NCI-H2196 treated with DMSO at 0.1 percent for 48 hours (cell line): Measurements from ENCODE around the gene KRTAP5-8.
"Not testable (repeated sequence)": the region's sequence is repeated elsewhere in the genome, so short reads cannot be mapped to it uniquely, and the experiment has no call there.

Experiments used
- DNase-seq: peaks from one replicate; lab custom pipeline; 2025; ENCODE audit not compliant: unreplicated experiment; lab: John Stamatoyannopoulos, UW

The KRTAP5-8 gene

GRCh38 chr11:71542879-71543777, 5.3 kb downstream of the KRTAP5-8 start:
- DNase-seq, result no peak

DNA sequence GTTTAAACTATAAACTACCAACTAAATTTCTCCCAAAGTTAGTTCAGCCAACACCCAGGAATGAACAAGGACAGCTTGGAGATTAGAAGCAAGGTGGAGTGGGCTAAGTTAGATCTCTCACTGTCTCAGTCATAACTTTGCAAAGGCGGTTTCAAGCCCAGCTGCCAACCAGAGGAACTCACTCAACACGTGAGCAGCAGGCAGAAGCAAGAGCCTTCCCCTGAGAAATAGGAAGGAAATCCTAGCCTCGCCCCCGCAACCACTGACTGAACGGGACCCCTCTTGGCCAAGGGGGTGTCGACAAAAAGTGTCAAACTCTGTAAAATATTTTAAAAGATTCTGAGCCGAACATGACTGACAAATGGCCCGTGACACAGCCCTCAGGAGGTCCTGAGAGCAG, 6.0 kb downstream of the KRTAP5-8 start:
- DNase-seq, result no peak

DNA sequence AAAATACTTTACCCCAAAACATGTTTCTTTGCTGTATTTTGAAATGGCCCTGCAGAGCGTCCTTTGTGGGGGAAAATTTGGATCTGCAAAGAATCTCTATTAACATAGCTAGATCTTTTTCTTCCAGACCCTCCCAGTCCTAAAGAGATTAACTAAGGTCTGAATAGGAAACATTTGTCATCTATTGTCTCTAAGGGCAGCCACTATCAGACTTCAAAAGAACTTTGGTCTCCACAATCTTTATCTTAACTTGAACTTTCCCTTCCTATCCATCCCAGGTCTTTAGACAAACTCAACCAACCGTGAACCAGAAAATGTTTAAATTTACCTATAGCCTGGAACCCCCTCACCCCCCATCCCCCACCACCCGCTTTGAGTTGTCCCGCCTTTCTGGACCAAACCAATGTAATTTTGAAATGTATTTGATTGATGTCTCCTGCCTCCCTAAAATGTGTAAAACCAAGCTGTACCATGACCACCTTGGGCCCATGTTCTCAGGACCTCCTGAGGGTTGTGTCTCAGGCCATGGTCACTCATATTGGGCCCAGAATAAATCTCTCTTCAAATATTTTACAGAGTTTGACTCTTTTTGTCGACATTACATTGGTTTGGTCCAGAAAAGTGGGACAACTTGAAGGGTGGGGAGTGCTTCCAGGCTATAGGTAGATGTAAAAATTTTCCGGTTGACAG, 6.8 kb downstream of the KRTAP5-8 start:
- DNase-seq, result no peak

GRCh38 chr11:71545405-71545966, 7.7 kb downstream of the KRTAP5-8 start:
- DNase-seq, result no peak

DNA sequence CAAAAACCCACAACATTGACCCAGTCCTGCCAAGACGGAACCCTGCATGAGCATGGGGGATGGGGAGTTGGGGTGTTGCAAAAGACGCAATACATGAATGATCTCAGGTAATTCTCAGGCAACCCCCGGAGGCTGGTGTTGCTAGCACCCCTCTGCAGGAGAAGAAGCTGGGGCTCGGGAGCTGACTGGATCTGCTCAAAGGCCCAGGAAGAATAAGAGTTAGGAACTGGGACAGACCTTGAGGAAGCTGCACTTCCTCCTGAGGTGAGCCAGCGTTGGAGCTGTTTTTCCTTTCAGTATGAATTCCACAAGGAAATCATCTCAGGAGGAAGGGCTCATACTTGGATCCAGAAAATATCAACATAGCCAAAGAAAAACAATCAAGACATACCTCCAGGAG, 10.3 kb downstream of the KRTAP5-8 start, which contains the start of gene KRTAP5-9:
KRTAP5-9 (plus strand) TSS at position 301 of the 400 bp plus-strand sequence. CDS start 238 bp downstream, outside the sequence.
- DNase-seq, result no peak

GRCh38 chr11:71548716-71549151, 10.9 kb downstream of the KRTAP5-8 start:
- no peak for DNase-seq

DNA sequence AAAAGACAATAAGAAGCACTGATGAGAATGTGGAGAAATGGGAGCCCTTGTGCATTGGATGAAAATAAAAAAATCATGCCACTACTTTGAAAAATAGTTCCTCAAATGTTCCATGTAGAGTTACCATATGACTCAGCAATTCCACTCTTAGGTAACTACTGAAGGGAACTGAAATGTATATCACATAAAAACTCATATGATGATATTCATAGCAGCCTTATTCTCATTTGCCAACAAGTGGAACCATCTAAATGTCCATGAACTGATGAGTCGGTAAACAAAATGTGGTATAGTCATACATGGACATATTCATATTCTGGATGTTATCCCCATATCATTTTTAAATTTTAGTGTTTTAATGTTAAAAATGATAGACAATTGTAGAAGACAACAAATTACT, 13.9 kb downstream of the KRTAP5-8 start:
- DNase-seq, result no peak

GRCh38 chr11:71554996-71555395, 17.2 kb downstream of the KRTAP5-8 start:
- no peak for DNase-seq

DNA sequence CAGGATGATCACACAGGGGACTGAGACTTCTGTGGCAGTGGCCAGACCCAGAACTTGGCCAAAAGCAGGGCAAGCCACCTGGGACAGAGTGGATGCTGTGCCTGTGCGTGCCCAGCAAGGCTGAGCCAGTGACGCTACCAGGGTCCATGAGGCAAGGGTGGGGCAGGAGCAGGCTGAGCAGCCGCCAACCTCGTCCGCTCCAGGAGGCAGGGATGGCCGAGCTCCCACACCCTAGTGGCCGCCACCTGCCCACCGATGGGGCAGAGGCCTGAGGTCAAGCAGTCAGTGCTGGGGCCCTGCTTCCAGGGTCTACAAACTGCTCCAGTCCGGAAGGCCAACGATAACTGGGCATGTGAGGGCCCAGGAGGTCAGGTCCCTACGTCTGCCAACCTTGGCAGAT, 17.7 kb downstream of the KRTAP5-8 start:
- DNase-seq, result no peak

DNA sequence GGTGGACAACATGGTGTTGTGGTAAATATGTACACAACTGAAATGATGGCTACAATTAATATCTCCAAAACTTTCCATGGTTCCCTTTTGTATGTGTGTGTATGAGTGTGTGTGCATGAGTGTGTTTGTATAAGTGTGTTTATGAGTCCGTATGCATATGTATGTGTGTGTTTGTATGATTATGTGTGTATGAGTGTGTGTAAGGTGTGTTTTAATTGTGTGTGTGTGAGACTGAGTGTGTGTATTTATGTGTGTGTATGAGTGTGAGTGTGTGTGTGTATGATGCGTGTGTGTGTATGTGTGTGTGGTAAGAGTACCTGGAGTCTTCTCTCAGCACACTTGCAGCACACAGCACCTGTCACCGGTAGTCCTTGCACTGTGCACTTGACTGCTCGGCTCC, 18.2 kb downstream of the KRTAP5-8 start:
- no peak for DNase-seq

- no peak for DNase-seq
These were observed 19.4 kb downstream of the KRTAP5-8 start for GRCh38 chr11:71557257-71557656.

GRCh38 chr11:71558996-71559395, 21.2 kb downstream of the KRTAP5-8 start:
- no peak for DNase-seq

GRCh38 chr11:71562120-71562519, 24.3 kb downstream of the KRTAP5-8 start:
- DNase-seq, result no peak

GRCh38 chr11:71563406-71563805, 25.6 kb downstream of the KRTAP5-8 start:
- DNase-seq, result no peak

DNA sequence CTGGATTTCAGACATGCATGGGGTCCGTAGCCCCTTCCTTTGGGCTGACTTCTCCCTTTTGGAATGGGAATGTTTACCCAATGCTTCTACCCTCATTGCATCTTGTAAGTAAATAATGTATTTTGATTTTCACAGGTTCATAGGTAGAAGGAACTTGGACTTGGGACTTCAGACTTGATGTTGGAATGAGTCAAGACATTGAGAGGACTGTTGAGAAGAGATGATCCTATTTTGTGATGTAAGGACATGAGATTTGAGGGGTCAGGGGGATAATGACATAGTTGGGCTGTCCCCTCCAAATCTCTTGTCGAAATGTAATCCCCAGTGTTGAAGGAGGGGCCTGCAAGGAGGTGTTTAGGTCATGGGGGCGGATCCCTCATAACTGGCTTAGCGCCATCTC, 26.6 kb downstream of the KRTAP5-8 start:
- DNase-seq, result no peak

DNA sequence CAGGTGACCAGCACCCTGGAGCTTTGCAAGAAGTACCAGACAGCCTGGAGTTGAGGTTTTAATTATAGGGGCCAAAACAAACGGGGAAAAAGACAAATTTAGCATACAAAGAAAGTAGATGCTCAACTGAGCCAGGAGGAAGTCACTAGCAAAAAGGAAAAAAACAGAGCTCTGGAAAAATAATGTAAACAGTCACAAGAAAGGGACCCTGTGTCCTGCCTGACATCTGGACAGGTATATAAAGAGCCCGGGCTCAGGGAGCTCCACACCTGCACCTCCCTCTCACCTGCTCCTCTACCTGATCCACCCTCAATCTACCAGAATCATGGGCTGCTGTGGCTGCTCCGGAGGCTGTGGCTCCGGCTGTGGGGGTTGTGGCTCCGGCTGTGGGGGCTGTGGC, 27.4 kb downstream of the KRTAP5-8 start, which contains the start of gene KRTAP5-10:
KRTAP5-10 (plus strand) TSS at position 301 of the 400 bp plus-strand sequence; CDS start at position 326, 25 bp downstream.
- DNase-seq, result no peak

GRCh38 chr11:71566081-71566620, 28.3 kb downstream of the KRTAP5-8 start:
- no peak for DNase-seq

DNA sequence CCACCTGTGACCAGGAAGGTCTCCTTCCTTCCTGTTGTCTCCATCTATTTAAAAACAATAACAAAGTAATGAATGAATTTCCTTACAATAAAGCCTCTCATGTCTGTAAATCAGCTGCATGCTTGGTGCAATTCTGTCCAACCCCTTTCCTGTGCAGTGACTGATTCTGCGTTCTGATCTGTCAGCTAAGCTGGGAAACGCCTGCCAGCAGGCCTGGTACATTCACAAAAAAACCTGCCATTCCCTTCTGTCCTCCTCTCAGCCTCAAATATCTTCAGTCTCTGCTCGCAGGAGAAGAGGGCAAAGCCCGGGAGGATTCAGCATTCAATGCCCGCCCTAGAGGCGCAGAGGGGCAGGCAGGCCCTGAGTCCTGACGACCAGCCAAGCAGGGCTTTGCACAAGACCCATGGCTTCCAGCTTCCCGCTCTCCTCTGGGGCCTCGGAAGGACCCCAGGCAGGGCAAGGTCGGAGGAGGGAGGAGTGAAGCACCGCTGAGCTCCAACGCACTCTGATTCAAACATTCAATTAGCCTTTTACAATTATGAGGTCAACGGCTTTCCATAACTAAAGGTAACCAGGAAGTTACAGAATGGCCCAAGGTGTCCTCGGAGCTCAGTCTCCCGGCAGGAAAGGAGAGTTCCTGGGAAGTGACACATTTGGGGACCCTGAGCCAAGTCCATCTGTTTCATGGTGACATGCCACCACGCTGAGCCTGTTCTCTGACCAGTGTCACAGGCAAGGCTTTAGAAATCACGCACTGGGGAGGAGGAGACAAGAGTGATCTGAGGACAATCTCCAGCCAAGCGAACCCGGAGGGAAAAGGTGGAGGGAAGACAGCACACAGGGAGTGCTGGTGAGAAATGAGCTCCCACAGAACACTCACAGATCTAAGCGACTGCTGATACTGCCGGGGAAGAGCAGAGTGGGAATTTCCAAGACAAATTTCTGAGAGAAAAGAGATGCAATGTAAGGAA, 29.1 kb downstream of the KRTAP5-8 start:
- DNase-seq, result not testable (repeated sequence)

DNA sequence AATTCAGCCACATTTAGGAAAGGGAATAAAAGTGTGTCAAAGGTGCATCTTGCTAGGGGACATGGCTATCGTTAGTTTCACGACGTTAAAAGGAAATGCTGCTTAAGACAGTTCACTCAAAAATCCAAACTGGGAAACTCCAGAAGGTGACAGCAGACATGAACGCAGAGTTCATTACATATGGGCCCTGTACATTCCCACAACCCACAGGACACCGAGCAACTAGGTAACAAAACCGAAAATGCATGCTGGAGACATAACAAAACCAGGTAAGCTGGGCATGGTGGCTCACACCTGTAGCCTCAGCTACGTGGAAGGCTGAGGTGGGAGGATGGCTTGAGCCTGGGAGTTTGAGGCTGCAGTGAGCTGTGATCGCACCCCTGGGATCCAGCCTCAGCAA, 29.8 kb downstream of the KRTAP5-8 start:
- not testable (repeated sequence) for DNase-seq

DNA sequence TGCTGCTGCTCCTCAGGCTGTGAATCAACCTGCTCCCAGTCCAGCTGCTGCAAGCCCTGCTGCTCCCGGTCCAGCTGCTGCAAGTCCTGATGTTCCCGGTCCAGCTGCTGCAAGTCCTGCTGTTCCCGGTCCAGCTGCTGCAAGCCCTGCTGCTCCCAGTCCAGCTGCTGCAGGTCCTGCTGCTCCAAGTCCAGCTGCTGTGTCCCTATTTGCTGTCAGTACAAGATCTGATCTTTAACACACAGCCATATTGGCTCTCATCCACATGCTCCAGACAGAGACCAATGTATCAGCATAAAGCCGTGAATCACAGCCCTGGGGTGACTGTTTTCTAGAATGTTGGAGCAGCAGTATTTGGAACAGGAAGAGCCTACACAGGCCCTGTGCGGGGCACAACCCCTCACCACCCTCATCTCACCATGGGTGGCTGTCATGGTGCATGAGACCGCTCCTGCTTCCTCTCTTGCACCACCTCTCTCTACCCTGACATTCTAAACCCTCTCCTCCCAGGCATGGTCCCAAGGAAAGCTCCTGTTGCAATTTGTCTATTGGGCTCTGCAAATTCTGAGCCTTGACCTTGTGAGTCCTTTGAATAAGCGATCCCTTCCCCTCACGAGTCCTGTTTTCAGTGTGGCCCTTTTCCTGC, 31.0 kb downstream of the KRTAP5-8 start:
- DNase-seq, result no peak
